ENCODE measurements around the gene KCTD8. TPM values are rescaled to one million over a fixed set of nuclear protein-coding genes. Genes with fewer than 3 reads are reported as not detected.

KCTD8 gene
- total RNA-seq, 2 experiments from 2014 or later = not detected

DNA sequence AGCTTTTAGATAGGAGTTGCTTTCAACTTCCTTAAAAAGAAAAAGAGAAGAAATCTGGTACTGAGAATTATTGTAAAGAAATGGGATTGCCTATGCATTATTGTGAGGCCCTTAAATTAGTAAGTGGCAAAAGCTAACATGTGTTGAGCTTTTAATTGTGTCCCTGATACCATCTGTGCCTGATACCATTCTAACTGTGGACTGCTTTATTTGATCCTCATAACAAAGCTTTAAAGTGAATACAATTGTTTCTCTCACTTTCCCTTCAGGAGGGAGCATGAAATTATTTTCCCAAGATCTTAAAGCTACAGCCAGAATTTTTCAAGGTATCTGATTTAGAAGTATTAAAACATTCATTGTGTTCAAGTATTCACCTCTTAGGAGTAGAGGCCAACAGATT lies 9.9 kb downstream of the KCTD8 start:
- CTCF ChIA-PET = interaction anchor here (1.1 kb wide), 1 partner anchor 10 kb away, joined by 4 read pairs; the partner anchor contains the start of gene KCTD8
- no peaks in the 10 kb centered on the region for H3K9me3 Mint-ChIP-seq
- intact Hi-C loops (cut with micrococcal nuclease) = no loop called here

DNA sequence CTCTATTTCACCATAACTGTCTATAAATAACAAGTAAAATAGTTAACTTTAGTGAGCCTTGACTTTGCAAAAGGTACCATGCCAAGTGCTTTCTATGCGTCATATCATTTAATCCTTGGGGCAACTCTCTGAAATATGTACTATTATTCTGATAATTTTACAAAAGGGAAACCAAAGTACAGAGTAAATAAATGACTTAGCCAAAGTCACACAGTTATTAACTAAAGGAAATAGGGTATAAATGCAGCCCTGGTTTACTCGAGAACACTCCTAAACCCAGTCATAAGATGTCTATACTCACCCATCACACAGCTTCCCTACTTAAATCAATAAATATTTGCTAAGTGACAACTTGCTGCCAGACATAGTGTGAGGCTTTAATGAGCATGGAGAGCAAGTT lies 14.4 kb downstream of the KCTD8 start:
- TF ChIP-seq, protein P1, sequence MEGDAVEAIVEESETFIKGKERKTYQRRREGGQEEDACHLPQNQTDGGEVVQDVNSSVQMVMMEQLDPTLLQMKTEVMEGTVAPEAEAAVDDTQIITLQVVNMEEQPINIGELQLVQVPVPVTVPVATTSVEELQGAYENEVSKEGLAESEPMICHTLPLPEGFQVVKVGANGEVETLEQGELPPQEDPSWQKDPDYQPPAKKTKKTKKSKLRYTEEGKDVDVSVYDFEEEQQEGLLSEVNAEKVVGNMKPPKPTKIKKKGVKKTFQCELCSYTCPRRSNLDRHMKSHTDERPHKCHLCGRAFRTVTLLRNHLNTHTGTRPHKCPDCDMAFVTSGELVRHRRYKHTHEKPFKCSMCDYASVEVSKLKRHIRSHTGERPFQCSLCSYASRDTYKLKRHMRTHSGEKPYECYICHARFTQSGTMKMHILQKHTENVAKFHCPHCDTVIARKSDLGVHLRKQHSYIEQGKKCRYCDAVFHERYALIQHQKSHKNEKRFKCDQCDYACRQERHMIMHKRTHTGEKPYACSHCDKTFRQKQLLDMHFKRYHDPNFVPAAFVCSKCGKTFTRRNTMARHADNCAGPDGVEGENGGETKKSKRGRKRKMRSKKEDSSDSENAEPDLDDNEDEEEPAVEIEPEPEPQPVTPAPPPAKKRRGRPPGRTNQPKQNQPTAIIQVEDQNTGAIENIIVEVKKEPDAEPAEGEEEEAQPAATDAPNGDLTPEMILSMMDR (IDR thresholded peaks at IDR 0.05) = no peak
- ATAC-seq = no peak
- no peaks in the 10 kb centered on the region for H3K4me1 Mint-ChIP-seq (ENCODE audit: low read depth)

More for the DNA sequence above, 9.9 kb downstream of the KCTD8 start:
- H3K4me3 Mint-ChIP-seq = no peak overlapping the region
- H3K27me3 Mint-ChIP-seq = no peaks in the 10 kb centered on the region
- DNase-seq = no peak
- H3K27ac Mint-ChIP-seq = no peak overlapping the region
- H3K4me1 Mint-ChIP-seq (ENCODE audit: low read depth) = no peaks in the 10 kb centered on the region
- POLR2A ChIA-PET = no interaction called here
- TF ChIP-seq, protein P1 (IDR thresholded peaks at IDR 0.05) = no peak
- no peaks in the 10 kb centered on the region for H3K36me3 Mint-ChIP-seq (ENCODE audit: low read depth)
- ATAC-seq = no peak

DNA sequence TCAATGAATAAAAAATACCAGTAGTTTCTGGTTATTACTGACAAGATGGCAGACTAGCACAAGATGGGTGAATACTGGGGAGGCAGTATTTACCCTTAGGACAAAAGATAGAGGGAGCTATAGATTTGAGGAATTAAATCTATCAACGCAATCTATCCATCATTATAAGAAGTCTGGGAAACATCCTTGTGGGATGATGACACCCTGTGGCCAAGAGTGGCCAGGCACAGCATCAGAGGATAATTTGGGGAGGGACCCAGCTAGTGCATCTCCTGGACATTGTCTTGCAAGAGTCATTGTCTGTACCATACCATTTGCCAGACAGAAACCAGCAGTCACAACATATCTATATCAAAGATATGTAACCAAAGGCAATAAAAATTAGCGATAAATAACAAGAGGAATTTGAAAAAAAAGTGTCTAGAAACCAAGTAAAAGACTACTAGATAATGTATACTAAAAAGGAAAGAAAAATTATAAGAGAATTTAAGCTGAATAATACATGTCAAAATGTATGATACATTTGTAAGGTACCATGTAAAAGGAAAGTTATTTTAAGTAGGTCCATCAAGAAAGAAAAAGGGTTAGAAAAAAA lies 22.9 kb downstream of the KCTD8 start:
- H3K36me3 Mint-ChIP-seq (ENCODE audit: low read depth) = no peaks in the 10 kb centered on the region

More for the DNA sequence above, 14.4 kb downstream of the KCTD8 start:
- Mint-ChIP-seq H3K9me3 (no peaks in the 10 kb centered on the region), H3K27me3 (no peaks in the 10 kb centered on the region), H3K27ac (no peak overlapping the region), H3K36me3 (ENCODE audit: low read depth) (no peaks in the 10 kb centered on the region), H3K4me3 (no peak overlapping the region)
- DNase-seq = no peak
- intact Hi-C loops (cut with micrococcal nuclease) = no loop called here
- ChIA-PET CTCF (no interaction called here), POLR2A (no interaction called here)

DNA sequence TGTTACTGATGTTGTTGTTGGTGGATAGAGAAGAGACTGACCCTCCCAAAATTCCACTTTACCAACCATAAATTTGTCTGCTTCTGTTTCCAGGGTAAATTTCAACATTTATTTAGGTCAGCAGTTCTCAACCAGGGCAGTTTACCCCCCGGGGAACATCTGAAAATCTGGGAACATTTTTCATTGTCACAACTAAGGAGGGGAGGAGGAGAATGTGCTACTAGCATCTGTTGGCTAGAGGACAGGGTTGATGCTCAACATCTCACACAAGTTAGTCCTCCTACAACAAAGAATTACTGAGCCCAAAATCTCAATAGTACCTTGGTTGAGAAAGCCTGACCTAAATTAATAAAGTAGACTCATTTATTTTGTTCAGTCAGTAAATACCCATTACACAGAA lies 25.7 kb downstream of the KCTD8 start:
- ChIA-PET CTCF (no interaction called here), POLR2A (no interaction called here)
- H3K27ac Mint-ChIP-seq = no peak overlapping the region
- H3K4me1 Mint-ChIP-seq (ENCODE audit: low read depth) = no peaks in the 10 kb centered on the region
- intact Hi-C loops (cut with micrococcal nuclease) = no loop called here
- TF ChIP-seq, protein P1 (IDR thresholded peaks at IDR 0.05) = no peak
- H3K4me3 Mint-ChIP-seq = no peak overlapping the region
- H3K27me3 Mint-ChIP-seq = no peaks in the 10 kb centered on the region
- ATAC-seq (no peak), DNase-seq (no peak)
- H3K9me3 Mint-ChIP-seq = no peaks in the 10 kb centered on the region
- no peaks in the 10 kb centered on the region for H3K36me3 Mint-ChIP-seq (ENCODE audit: low read depth)

More for the DNA sequence above, 22.9 kb downstream of the KCTD8 start:
- H3K27me3 Mint-ChIP-seq = no peaks in the 10 kb centered on the region
- POLR2A ChIA-PET = no interaction called here
- DNase-seq (no peak), ATAC-seq (no peak)
- intact Hi-C loops (cut with micrococcal nuclease) = no loop called here
- H3K27ac Mint-ChIP-seq = no peak overlapping the region
- CTCF ChIA-PET = no interaction called here
- H3K9me3 Mint-ChIP-seq = no peaks in the 10 kb centered on the region
- H3K4me1 Mint-ChIP-seq (ENCODE audit: low read depth) = no peaks in the 10 kb centered on the region
- H3K4me3 Mint-ChIP-seq = no peak overlapping the region
- TF ChIP-seq, protein P1 (IDR thresholded peaks at IDR 0.05) = no peak

DNA sequence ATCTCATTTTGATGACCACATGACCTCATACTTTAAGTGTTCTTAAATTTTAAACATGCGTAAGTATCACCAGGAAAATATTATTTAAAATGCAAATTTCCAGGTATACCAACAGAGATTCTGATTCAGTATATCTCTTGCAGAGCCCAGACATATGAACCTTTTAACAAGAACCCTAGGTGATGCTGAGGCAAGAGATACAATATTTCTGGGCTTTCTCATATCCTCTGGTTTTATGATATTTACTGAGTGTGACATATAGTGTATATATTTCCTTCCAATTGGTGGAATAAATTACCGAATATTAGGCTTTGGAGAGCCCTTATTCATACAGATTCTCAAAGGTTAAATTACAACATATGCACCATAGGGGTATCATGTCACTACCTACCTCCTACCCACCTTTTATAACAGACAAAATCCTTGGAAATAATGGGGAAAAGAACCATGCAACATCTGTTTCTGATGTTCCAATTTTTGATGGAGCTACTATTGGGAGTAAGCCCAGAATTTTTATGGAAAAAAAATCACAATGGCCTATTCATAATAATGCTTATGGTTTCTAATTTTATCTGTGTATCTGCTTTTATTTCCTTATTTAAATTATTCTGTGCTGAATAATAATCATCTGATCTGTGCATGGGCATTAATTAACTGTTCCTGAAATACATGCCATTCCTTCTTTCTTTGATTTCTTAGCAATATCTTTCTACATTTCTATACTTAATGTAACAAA lies 27.1 kb downstream of the KCTD8 start:
- no peak overlapping the region for H3K4me3 Mint-ChIP-seq
- no peaks in the 10 kb centered on the region for H3K27me3 Mint-ChIP-seq
- H3K4me1 Mint-ChIP-seq (ENCODE audit: low read depth) = no peaks in the 10 kb centered on the region
- H3K36me3 Mint-ChIP-seq (ENCODE audit: low read depth) = no peaks in the 10 kb centered on the region
- no peak for DNase-seq
- TF ChIP-seq, protein P1 (IDR thresholded peaks at IDR 0.05) = no peak
- no peak overlapping the region for H3K27ac Mint-ChIP-seq
- H3K9me3 Mint-ChIP-seq = no peaks in the 10 kb centered on the region
- intact Hi-C loops (cut with micrococcal nuclease) = no loop called here
- ChIA-PET POLR2A (interaction anchor here (0.6 kb wide), 1 partner anchor 205 kb away, joined by 4 read pairs; no protein-coding TSS in a partner anchor), CTCF (no interaction called here)
- ATAC-seq = no peak

Data from activated CD8-positive, alpha-beta T cell treated with anti-CD3 and anti-CD28 coated beads for 36 hours (primary cell).